GM21360 (cell line): ENCODE measurements around the gene B3GAT2.

ENCODE experiments used
- ATAC-seq: cut with Tn5 transposase; IDR thresholded peaks from one replicate; pipeline ENCODE4 v1.9.1; 2021; ENCODE audit warnings: mild to moderate bottlenecking, moderate library complexity; ENCODE audit not compliant: unreplicated experiment

B3GAT2 gene

DNA sequence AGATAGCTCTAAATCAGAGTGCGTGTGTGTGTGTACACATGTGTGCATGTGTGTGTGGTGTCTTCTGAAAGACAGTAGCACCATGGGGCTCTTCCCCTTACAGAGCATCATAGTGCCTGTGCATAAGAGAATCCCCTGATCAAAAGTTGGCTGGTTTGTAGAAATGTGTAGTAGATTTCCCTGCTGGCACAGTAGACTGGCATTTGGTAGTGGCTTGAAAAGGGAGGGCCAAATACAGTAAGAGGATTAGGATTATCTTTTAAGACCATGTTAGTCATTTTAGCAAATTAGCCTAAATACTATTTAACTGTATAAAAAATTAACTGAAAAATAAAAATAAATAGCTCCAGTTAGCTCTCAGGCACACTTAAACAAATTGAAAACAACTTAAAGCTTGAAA lies 112.6 kb downstream of the B3GAT2 start:
- no peak for ATAC-seq

DNA sequence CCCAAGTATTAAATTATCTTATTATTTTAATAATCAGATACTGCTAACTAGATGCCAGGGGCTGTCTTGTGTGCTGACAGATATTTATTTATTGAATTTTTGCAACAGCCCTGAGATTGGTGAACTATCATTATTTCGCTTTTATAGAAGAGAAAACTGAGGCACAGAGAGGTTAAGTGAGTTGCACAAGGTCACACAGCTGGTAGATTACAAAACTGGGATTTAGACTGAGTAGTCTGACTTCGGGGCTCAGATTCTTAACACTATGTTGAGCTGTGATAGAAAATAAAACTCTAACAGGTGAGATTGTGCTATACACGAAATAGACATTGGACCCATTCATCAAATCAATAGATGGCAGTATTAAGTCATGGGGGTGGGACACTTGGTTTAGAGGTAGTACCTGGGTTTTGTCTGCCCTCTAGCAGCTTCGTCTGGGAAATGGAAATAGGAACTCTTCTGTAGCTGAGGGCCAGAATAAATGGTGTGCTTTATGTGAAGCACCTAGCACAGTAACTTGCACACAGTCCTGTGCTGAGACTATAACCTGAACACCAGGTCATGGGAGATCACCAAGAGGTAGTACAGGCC lies 113.4 kb downstream of the B3GAT2 start:
- no peak for ATAC-seq

- ATAC-seq, result no peak
These were observed 114.3 kb downstream of the B3GAT2 start for GRCh38 chr6:70842541-70842940.

GRCh38 chr6:70841112-70841511 lies 115.7 kb downstream of the B3GAT2 start:
- ATAC-seq, result no peak

GRCh38 chr6:70839286-70840266 lies 117.3 kb downstream of the B3GAT2 start:
- ATAC-seq, result no peak

DNA sequence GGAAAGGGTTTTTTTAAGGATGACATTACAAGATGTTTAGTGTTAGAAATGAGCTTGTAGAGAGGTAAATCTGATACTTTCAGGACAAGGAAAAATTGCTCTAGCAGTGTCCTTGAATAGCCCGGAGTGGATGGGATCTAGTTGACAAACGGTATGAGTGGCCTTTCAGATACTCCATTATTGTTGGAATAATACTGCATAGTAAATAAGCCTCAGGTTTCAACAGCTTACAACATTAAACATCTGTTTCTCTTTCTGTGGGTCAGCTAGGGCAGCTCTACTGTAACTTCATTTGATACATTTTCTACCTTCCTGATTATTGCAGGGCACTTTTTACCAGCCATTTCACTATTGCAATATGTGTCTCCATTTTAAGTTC lies 118.0 kb downstream of the B3GAT2 start:
- no peak for ATAC-seq

- ATAC-seq, result no peak
These were observed 122.3 kb downstream of the B3GAT2 start for GRCh38 chr6:70834520-70834919.

DNA sequence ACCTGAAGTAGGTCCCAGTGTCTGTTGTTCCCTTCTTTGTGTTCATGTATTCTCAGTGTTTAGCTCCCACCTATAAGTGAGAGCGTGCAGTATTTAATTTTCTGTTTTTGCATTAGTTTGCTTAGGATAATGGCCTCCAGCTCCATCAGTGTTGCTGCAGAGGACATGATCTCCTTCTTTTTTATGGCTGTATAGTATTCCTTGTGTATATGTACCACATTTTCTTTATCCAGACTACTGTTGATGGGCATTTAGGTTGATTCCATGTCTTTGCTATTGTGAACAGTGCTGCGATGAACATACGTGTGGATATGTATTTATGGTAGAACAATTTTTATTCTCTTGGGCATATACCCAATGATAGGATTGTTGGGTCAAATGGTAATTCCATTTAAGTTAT lies 125.4 kb downstream of the B3GAT2 start:
- no peak for ATAC-seq

- no peak for ATAC-seq
These were observed 133.2 kb downstream of the B3GAT2 start for GRCh38 chr6:70823651-70824050.

GRCh38 chr6:70821751-70822150 lies 135.1 kb downstream of the B3GAT2 start:
- no peak for ATAC-seq

- ATAC-seq, result no peak
These were observed 136.1 kb downstream of the B3GAT2 start for GRCh38 chr6:70820778-70821177.

GRCh38 chr6:70819646-70820045 lies 137.2 kb downstream of the B3GAT2 start:
- ATAC-seq, result no peak

- no peak for ATAC-seq
These were observed 143.0 kb downstream of the B3GAT2 start for GRCh38 chr6:70813885-70814284.

DNA sequence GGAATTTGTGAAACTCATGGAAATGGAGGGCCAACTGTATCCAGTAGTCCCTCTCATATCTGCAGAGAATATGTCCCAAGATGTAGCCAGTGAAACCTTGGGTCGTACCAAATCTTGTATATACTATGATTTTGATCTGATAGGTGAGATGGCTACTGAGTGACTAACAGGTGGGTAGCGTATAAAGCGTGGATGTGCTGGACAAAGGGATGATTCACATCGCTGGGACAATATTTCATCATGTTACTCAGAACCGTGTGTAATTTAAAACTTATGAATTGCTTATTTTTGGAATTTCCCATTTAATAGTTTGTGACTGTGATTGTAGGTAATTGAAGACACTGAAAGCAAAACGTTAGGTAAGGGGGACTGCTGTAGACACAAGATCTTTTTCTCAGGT lies 145.1 kb downstream of the B3GAT2 start:
- ATAC-seq, result no peak
